H9 (cell line): ENCODE results near the gene TARS2. TPM values are rescaled to one million over a fixed set of nuclear protein-coding genes. Genes with fewer than 3 reads are reported as not detected.

ENCODE experiments used
- DNase-seq: peaks from one replicate; pipeline ENCODE4 v3.0.0-alpha.2; 2017
- H2AFZ ChIP-seq: one replicate; pipeline ENCODE4 v1.6.1; 2013; ENCODE audit warnings: mild to moderate bottlenecking, low read length, control low read depth, moderate library complexity
- H2AK5ac ChIP-seq: 2 replicates; pipeline ENCODE4 v1.6.1; 2013; ENCODE audit warnings: low read length, control low read depth, mixed read lengths; ENCODE audit not compliant: insufficient read length
- H2BK120ac ChIP-seq: one replicate; pipeline ENCODE4 v1.6.1; 2013; ENCODE audit warnings: low read depth, mild to moderate bottlenecking, low read length, control low read depth, inconsistent platforms; ENCODE audit not compliant: poor library complexity, severe bottlenecking
- H2BK12ac ChIP-seq: 2 replicates; pipeline ENCODE4 v1.6.1; 2013; ENCODE audit warnings: low read length, control low read depth, mixed read lengths, low read depth; ENCODE audit not compliant: insufficient read length
- H2BK15ac ChIP-seq: 2 replicates; pipeline ENCODE4 v1.6.1; 2013; ENCODE audit warnings: low read depth, low read length, control low read depth
- H2BK20ac ChIP-seq: one replicate; pipeline ENCODE4 v1.6.1; 2013; ENCODE audit warnings: low read depth, mild to moderate bottlenecking, low read length, control low read depth, inconsistent platforms; ENCODE audit not compliant: poor library complexity, severe bottlenecking
- H2BK5ac ChIP-seq: 2 replicates; pipeline ENCODE4 v1.6.1; 2013; ENCODE audit warnings: low read length, control low read depth, mixed read lengths; ENCODE audit not compliant: insufficient read length
- H3K14ac ChIP-seq: 2 replicates; pipeline ENCODE4 v1.6.1; 2013; ENCODE audit warnings: low read length, control low read depth; ENCODE audit not compliant: insufficient read depth
- H3K18ac ChIP-seq: 2 replicates; pipeline ENCODE4 v1.6.1; 2013; ENCODE audit warnings: low read depth, mild to moderate bottlenecking, mixed read lengths, low read length, control low read depth; ENCODE audit not compliant: insufficient read length
- H3K23ac ChIP-seq: 2 replicates; pipeline ENCODE4 v1.6.1; 2013; ENCODE audit warnings: low read length, control low read depth, mixed read lengths, low read depth; ENCODE audit not compliant: insufficient read length
- H3K23me2 ChIP-seq: 2 replicates; pipeline ENCODE4 v1.6.1; 2013; ENCODE audit warnings: low read depth, mild to moderate bottlenecking, mixed read lengths, low read length, control low read depth; ENCODE audit not compliant: insufficient read length, poor library complexity, severe bottlenecking
- H3K27ac ChIP-seq: 2 replicates; pipeline ENCODE4 v1.5.1; 2013; ENCODE audit warnings: low read length, control low read depth, mixed read lengths, low read depth; ENCODE audit not compliant: insufficient read length
- H3K27me3 ChIP-seq: 2 replicates; pipeline ENCODE4 v1.6.1; 2013; ENCODE audit warnings: low read length, control low read depth, inconsistent platforms; ENCODE audit not compliant: insufficient read depth
- H3K4ac ChIP-seq: 2 replicates; pipeline ENCODE4 v1.6.1; 2013; ENCODE audit warnings: low read depth, mild to moderate bottlenecking, control low read depth, inconsistent platforms, low read length, moderate library complexity
- H3K4me1 ChIP-seq: 2 replicates; pipeline ENCODE4 v1.6.1; 2013; ENCODE audit warnings: low read length, control low read depth, inconsistent platforms; ENCODE audit not compliant: insufficient read depth
- H3K4me2 ChIP-seq: 2 replicates; pipeline ENCODE4 v1.6.1; 2013; ENCODE audit warnings: low read length, control low read depth, mixed read lengths; ENCODE audit not compliant: insufficient read length, insufficient read depth
- H3K56ac ChIP-seq: 2 replicates; pipeline ENCODE4 v1.6.1; 2013; ENCODE audit warnings: low read depth, mild to moderate bottlenecking, mixed read lengths, low read length, control low read depth; ENCODE audit not compliant: insufficient read length
- H3K79me1 ChIP-seq: 2 replicates; pipeline ENCODE4 v1.6.1; 2013; ENCODE audit warnings: low read depth, mild to moderate bottlenecking, moderate library complexity, low read length, control low read depth, inconsistent platforms; ENCODE audit not compliant: insufficient read depth, poor library complexity, severe bottlenecking
- H3K79me2 ChIP-seq: 2 replicates; pipeline ENCODE4 v1.6.1; 2013; ENCODE audit warnings: low read length, control low read depth, inconsistent platforms; ENCODE audit not compliant: insufficient read depth
- H3K9ac ChIP-seq: 2 replicates; pipeline ENCODE4 v1.6.1; 2013; ENCODE audit warnings: low read length, control low read depth, mixed read lengths; ENCODE audit not compliant: insufficient read length; ENCODE audit errors: extremely low read depth
- H3K9me3 ChIP-seq: one replicate; pipeline ENCODE4 v1.6.1; 2013; ENCODE audit warnings: low read depth, low read length, inconsistent platforms; ENCODE audit not compliant: control insufficient read depth
- H3T11ph ChIP-seq: one replicate; pipeline ENCODE4 v1.6.1; 2013; ENCODE audit warnings: mild to moderate bottlenecking, low read length, control low read depth, inconsistent platforms
- H4K20me1 ChIP-seq: one replicate; pipeline ENCODE4 v1.6.1; 2013; ENCODE audit not compliant: control insufficient read depth, insufficient read length, insufficient read depth
- H4K5ac ChIP-seq: 2 replicates; pipeline ENCODE4 v1.6.1; 2013; ENCODE audit warnings: low read depth, mild to moderate bottlenecking, mixed read lengths, low read length, control low read depth; ENCODE audit not compliant: insufficient read length
- H4K8ac ChIP-seq: replicated peaks from 2 replicates; pipeline ENCODE4 v1.6.1; 2013; ENCODE audit warnings: low read length, control low read depth, mixed read lengths, low read depth; ENCODE audit not compliant: insufficient read length
- H4K91ac ChIP-seq: 2 replicates; pipeline ENCODE4 v1.6.1; 2013; ENCODE audit warnings: low read depth, mild to moderate bottlenecking, moderate library complexity, mixed read lengths, low read length, control low read depth; ENCODE audit not compliant: insufficient read length
- H3K27ac Mint-ChIP-seq, 3 experiments: 2 replicates in 2 of 3; 3 replicates in 1 of 3; pipeline ENCODE4 v1.8.0; 2020 to 2021; ENCODE audit warnings: mixed read lengths in 3 of 3, mild to moderate bottlenecking in 1 of 3, moderate library complexity in 1 of 3
- H3K27me3 Mint-ChIP-seq: 2 replicates; pipeline ENCODE4 v1.8.0; 2021; ENCODE audit warnings: low read depth, mild to moderate bottlenecking, moderate library complexity, mixed read lengths
- H3K36me3 Mint-ChIP-seq, 3 experiments: 2 replicates in 2 of 3; 3 replicates in 1 of 3; pipeline ENCODE4 v1.8.0; 2020 to 2021; ENCODE audit warnings: low read depth in 3 of 3, mixed read lengths in 3 of 3; ENCODE audit not compliant: insufficient read depth in 1 of 3
- H3K4me1 Mint-ChIP-seq, 2 experiments: 2 replicates each; pipeline ENCODE4 v1.8.0; 2020; ENCODE audit warnings: mixed read lengths in 2 of 2
- H3K4me3 Mint-ChIP-seq, 2 experiments: 2 replicates in 1 of 2; 3 replicates in 1 of 2; pipeline ENCODE4 v1.8.0; 2020 to 2021; ENCODE audit warnings: mild to moderate bottlenecking in 2 of 2, mixed read lengths in 2 of 2, moderate library complexity in 1 of 2
- H3K9me3 Mint-ChIP-seq, 2 experiments: 2 replicates in 1 of 2; 3 replicates in 1 of 2; pipeline ENCODE4 v1.8.0; 2020; ENCODE audit warnings: mild to moderate bottlenecking in 2 of 2, mixed read lengths in 2 of 2, moderate library complexity in 1 of 2
- CTCF ChIP-seq: fragments of 200-600 bp; sonication (generic); conservative IDR thresholded peaks from 3 replicates; pipeline ENCODE4 v1.8.0; 2021; ENCODE audit warnings: antibody characterized with exemption, mild to moderate bottlenecking
- WGBS: extraction: QIAGEN DNeasy Blood & Tissue Kit; methylation state at CpG from one replicate; pipeline ENCODE4 v1.1.7; 2013; ENCODE audit warnings: missing lambda C conversion rate, low lambda C conversion rate, mixed read lengths; ENCODE audit not compliant: insufficient read length; ENCODE audit errors: extremely low coverage; 5-methylcytosine and 5-hydroxymethylcytosine counted together
- total RNA-seq: library from RNA; stranded (reverse); gene quantifications from 2 replicates; pipeline ENCODE4 v1.2.1, GENCODE V29; 2021

The TARS2 gene
- total RNA-seq, 1 experiment from 2014 or later, result 36.5 TPM

DNA sequence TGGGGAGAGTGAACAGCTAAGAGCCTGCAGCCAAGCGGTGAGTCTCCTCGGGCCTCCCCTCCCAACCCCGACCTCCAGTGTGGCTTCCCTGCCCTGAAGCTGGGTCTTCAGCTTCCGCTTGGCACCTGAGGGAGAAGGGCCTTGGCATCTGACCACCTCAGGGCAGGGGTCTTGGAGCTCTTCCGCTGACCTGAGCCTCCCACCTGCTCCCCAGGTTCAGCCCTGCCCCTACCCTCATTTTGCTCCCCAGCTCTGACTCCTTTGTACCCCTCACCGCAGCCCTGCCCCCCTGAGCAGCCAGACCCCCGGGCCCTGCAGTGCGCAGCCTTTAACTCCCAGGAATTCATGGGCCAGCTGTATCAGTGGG, 66.8 kb downstream of the TARS2 start:
- no peak overlapping the region for H2AK5ac ChIP-seq
- Mint-ChIP-seq H3K27ac (peak overlapping the region in 1 of 3 experiments; percentile 48; a peak in 1 of 7 replicates), H3K27me3 (peaks cover 22% of the 10 kb centered on the region), H3K4me3 (no peak overlapping the region), H3K9me3 (no peaks in the 10 kb centered on the region), H3K4me1 (peaks cover 16 to 42% of the 10 kb centered on the region in 2 experiments), H3K36me3 (peaks cover 3 to 5% (median 5%) of the 10 kb centered on the region in 3 experiments; a peak in 6 of 7 replicates)
- no peak overlapping the region for H3K23ac ChIP-seq
- H3K27ac ChIP-seq, result no peak overlapping the region
- DNase-seq, result peak; percentile 25
- H2BK15ac ChIP-seq, result no peak overlapping the region
- H3T11ph ChIP-seq, result no peak overlapping the region
- no peak overlapping the region for H3K4me2 ChIP-seq
- no peak for TF ChIP-seq CTCF
- no peak overlapping the region for H2AFZ ChIP-seq
- no peak overlapping the region for H4K91ac ChIP-seq
- H2BK20ac ChIP-seq, result no peak overlapping the region
- no peaks in the 10 kb centered on the region for H3K79me1 ChIP-seq
- H3K4me1 ChIP-seq, result peaks cover 3% of the 10 kb centered on the region; the same call in 1 of the 2 replicates
- H3K27me3 ChIP-seq, result no peaks in the 10 kb centered on the region; the same call in 1 of the 2 replicates
- no peak overlapping the region for H2BK120ac ChIP-seq
- H4K5ac ChIP-seq, result no peak overlapping the region
- H3K4ac ChIP-seq, result no peak overlapping the region
- no CpG with 5 or more reads among the region's 8 CpGs for WGBS
- no peaks in the 10 kb centered on the region for H3K79me2 ChIP-seq
- H3K9ac ChIP-seq, result no peak overlapping the region
- no peak overlapping the region for H3K18ac ChIP-seq
- no peak overlapping the region for H4K8ac ChIP-seq
- peaks cover 4% of the 10 kb centered on the region for H3K23me2 ChIP-seq
- no peak overlapping the region for H3K14ac ChIP-seq
- no peak overlapping the region for H3K56ac ChIP-seq
- H2BK12ac ChIP-seq, result no peak overlapping the region
- H3K9me3 ChIP-seq, result no peaks in the 10 kb centered on the region
- H2BK5ac ChIP-seq, result no peak overlapping the region
- no peaks in the 10 kb centered on the region for H4K20me1 ChIP-seq
